Activated naive CD8-positive, alpha-beta T cell treated with anti-CD3 and anti-CD28 coated beads for 36 hours (primary cell): Measurements from ENCODE around the gene PES1. TPM values are rescaled to one million over a fixed set of nuclear protein-coding genes. Genes with fewer than 3 reads are reported as not detected.
"Not testable (repeated sequence)": the region's sequence is repeated elsewhere in the genome, so short reads cannot be mapped to it uniquely, and the experiment has no call there.

Experiments
- DNase-seq: peaks from one replicate; pipeline ENCODE4 v3.0.0; 2021
- H3K27ac Mint-ChIP-seq: one replicate; pipeline ENCODE4 v1.8.0; 2022; ENCODE audit warnings: mild to moderate bottlenecking, moderate library complexity, mixed read lengths
- H3K27me3 Mint-ChIP-seq: one replicate; pipeline ENCODE4 v1.8.0; 2022; ENCODE audit warnings: mild to moderate bottlenecking, mixed read lengths
- H3K36me3 Mint-ChIP-seq: one replicate; pipeline ENCODE4 v1.8.0; 2021; ENCODE audit warnings: mild to moderate bottlenecking, mixed read lengths
- H3K4me1 Mint-ChIP-seq: one replicate; pipeline ENCODE4 v1.8.0; 2021; ENCODE audit warnings: mixed read lengths
- H3K4me3 Mint-ChIP-seq: one replicate; pipeline ENCODE4 v1.8.0; 2022; ENCODE audit warnings: mild to moderate bottlenecking, moderate library complexity, mixed read lengths
- H3K9me3 Mint-ChIP-seq: one replicate; pipeline ENCODE4 v1.8.0; 2022; ENCODE audit warnings: mixed read lengths
- total RNA-seq, 2 experiments: library from RNA; stranded (reverse); gene quantifications; one replicate each; pipeline ENCODE4 v1.2.3, GENCODE V29; 2021

PES1 gene
- total RNA-seq, 2 experiments from 2014 or later, result 196 to 199 TPM

DNA sequence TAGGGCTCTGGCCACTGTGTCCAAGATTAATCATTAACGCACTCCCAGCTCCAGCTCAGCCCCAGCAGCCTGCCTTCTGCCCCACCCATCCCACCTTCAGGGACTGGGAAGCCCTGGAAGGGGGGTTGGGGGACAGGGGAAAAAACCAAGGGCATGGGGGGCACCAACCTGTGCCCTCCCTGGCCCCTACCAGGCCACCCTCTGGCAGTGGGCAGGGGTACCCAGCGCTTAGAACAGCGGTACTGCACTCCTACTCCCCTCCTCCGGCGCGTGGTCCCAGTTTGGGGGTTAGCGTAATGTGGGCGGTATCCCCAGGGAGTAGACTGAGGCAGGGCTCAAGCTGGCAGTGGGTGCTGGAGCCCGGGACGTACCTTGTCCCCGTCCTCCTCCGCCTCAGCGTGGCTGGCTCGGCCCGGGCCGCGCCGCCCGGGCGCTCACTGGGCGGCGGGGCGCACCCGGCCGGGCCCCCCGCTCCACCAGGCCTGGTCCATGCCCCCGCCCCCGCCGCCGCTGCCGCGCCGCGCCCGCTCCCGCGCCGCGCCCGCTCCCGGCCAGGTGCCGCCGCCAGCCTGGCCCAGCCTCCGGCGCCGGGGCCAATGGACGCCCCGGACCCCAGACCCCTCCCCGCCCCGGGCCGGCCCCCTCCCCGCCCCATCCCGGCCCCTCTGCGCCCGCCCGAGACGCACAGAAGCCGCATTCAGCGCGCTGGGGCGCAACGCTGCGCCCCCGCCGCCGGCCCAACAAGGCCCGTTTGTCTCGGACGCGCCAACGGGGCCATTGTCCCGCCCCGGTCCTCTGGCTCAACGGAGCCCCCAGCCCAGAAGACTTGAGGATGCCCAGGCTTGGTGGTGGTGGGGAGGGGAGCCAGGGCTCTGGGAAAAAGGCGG lies 17.4 kb downstream of the PES1 start, which contains the start of gene GAL3ST1:
Gene GAL3ST1 (minus strand): TSS at position 571 of the 887 bp plus-strand sequence. CDS start 17,273 bp downstream, outside the sequence.
- Mint-ChIP-seq H3K27me3 (no peaks in the 10 kb centered on the region), H3K9me3 (no peaks in the 10 kb centered on the region), H3K36me3 (peaks cover 24% of the 10 kb centered on the region), H3K4me3 (no peak within 1 kb of the TSS), H3K4me1 (peaks cover 9% of the 10 kb centered on the region), H3K27ac (no peak within 1 kb of the TSS)
- DNase-seq, result no peak

- Mint-ChIP-seq H3K27me3 (no peaks in the 10 kb centered on the region), H3K4me3 (no peak overlapping the region), H3K36me3 (peaks cover 19% of the 10 kb centered on the region), H3K4me1 (peaks cover 9% of the 10 kb centered on the region), H3K27ac (no peak overlapping the region), H3K9me3 (no peaks in the 10 kb centered on the region)
- DNase-seq, result no peak
These were observed 18.1 kb downstream of the PES1 start for GRCh38 chr22:30573594-30574094.

- no peak overlapping the region for H3K27ac Mint-ChIP-seq
- H3K27me3 Mint-ChIP-seq, result no peaks in the 10 kb centered on the region
- H3K36me3 Mint-ChIP-seq, result peaks cover 18% of the 10 kb centered on the region
- no peaks in the 10 kb centered on the region for H3K9me3 Mint-ChIP-seq
- peaks cover 9% of the 10 kb centered on the region for H3K4me1 Mint-ChIP-seq
- DNase-seq, result no peak
- H3K4me3 Mint-ChIP-seq, result no peak overlapping the region
These were observed 18.7 kb downstream of the PES1 start for GRCh38 chr22:30572840-30573593.

DNA sequence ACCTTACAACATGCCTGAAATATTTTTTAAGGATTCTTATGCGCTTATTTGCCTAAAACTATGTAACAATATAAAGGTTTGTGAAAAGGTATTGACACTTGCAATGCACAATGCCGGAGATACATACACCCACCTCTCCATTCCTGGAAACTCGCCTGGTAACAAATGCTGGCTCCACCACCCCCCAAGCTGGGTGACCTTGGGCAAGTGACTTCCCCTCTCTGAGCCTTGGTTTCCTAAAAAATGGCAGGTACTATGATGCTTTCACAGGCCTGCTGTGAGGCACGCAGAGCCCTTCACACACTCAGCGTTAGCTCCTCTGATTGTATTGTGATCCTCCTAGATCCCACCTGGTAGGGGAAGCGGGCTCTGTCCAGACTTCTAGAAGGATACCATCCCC lies 19.5 kb downstream of the PES1 start:
- no peaks in the 10 kb centered on the region for H3K27me3 Mint-ChIP-seq
- DNase-seq, result no peak
- peaks cover 18% of the 10 kb centered on the region for H3K36me3 Mint-ChIP-seq
- no peak overlapping the region for H3K27ac Mint-ChIP-seq
- no peak overlapping the region for H3K4me3 Mint-ChIP-seq
- peaks cover 6% of the 10 kb centered on the region for H3K4me1 Mint-ChIP-seq
- no peaks in the 10 kb centered on the region for H3K9me3 Mint-ChIP-seq

- H3K27ac Mint-ChIP-seq, result no peak overlapping the region
- DNase-seq, result no peak
- H3K36me3 Mint-ChIP-seq, result no peaks in the 10 kb centered on the region
- H3K27me3 Mint-ChIP-seq, result no peaks in the 10 kb centered on the region
- no peaks in the 10 kb centered on the region for H3K4me1 Mint-ChIP-seq
- no peak overlapping the region for H3K4me3 Mint-ChIP-seq
- no peaks in the 10 kb centered on the region for H3K9me3 Mint-ChIP-seq
These were observed 22.0 kb downstream of the PES1 start for GRCh38 chr22:30569674-30570202.

- DNase-seq, result no peak
- no peaks in the 10 kb centered on the region for H3K27me3 Mint-ChIP-seq
These were observed 23.4 kb downstream of the PES1 start for GRCh38 chr22:30568137-30568805.

GRCh38 chr22:30567277-30567676 lies 24.4 kb downstream of the PES1 start:
- not testable (repeated sequence) for H3K27ac Mint-ChIP-seq, DNase-seq, H3K9me3 Mint-ChIP-seq, H3K4me1 Mint-ChIP-seq, H3K36me3 Mint-ChIP-seq, H3K4me3 Mint-ChIP-seq, H3K27me3 Mint-ChIP-seq

More at GRCh38 chr22:30568137-30568805, 23.4 kb downstream of the PES1 start:
- Mint-ChIP-seq H3K36me3 (no peaks in the 10 kb centered on the region), H3K4me1 (no peaks in the 10 kb centered on the region), H3K27ac (no peak overlapping the region), H3K9me3 (no peaks in the 10 kb centered on the region), H3K4me3 (no peak overlapping the region)

- Mint-ChIP-seq H3K9me3 (no peaks in the 10 kb centered on the region), H3K36me3 (no peaks in the 10 kb centered on the region), H3K27ac (no peak overlapping the region), H3K4me3 (no peak overlapping the region), H3K27me3 (no peaks in the 10 kb centered on the region), H3K4me1 (no peaks in the 10 kb centered on the region)
- DNase-seq, result no peak
These were observed 25.6 kb downstream of the PES1 start for GRCh38 chr22:30566125-30566524.

DNA sequence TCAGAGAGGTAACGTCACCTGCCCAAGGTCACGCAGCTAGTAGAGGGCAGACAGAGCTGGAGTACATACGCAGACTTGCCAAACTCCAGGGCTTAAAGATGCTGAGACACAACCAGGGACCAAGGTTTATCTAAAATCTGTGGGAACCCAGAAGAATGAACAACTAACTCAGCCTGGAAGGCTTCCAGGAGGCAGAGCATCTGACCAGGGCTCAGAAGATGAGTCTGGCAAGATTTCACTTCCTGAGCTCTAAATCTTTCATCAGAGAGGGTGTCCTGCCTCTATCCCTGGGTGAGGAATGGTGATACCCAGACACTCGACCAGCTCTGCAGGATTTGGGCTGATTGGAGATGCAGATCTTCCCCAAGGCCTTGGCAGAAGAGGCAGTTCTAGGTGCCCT lies 26.4 kb downstream of the PES1 start:
- no peak for DNase-seq
- Mint-ChIP-seq H3K27ac (no peak overlapping the region), H3K27me3 (no peaks in the 10 kb centered on the region), H3K4me3 (no peak overlapping the region), H3K36me3 (no peaks in the 10 kb centered on the region), H3K4me1 (no peaks in the 10 kb centered on the region), H3K9me3 (no peaks in the 10 kb centered on the region)

- Mint-ChIP-seq H3K4me3 (no peak overlapping the region), H3K27ac (no peak overlapping the region), H3K36me3 (no peaks in the 10 kb centered on the region), H3K4me1 (no peaks in the 10 kb centered on the region), H3K27me3 (no peaks in the 10 kb centered on the region), H3K9me3 (no peaks in the 10 kb centered on the region)
- no peak for DNase-seq
These were observed 27.0 kb downstream of the PES1 start for GRCh38 chr22:30564761-30565119.

GRCh38 chr22:30564045-30564760 lies 27.5 kb downstream of the PES1 start:
- H3K4me3 Mint-ChIP-seq, result no peak overlapping the region

GRCh38 chr22:30562366-30562765 lies 29.3 kb downstream of the PES1 start:
- H3K4me1 Mint-ChIP-seq, result no peaks in the 10 kb centered on the region
- no peak for DNase-seq
- H3K27me3 Mint-ChIP-seq, result no peaks in the 10 kb centered on the region
- no peaks in the 10 kb centered on the region for H3K9me3 Mint-ChIP-seq
- H3K4me3 Mint-ChIP-seq, result no peak overlapping the region
- H3K27ac Mint-ChIP-seq, result no peak overlapping the region
- no peaks in the 10 kb centered on the region for H3K36me3 Mint-ChIP-seq

More at GRCh38 chr22:30564045-30564760, 27.5 kb downstream of the PES1 start:
- Mint-ChIP-seq H3K27me3 (no peaks in the 10 kb centered on the region), H3K4me1 (no peaks in the 10 kb centered on the region), H3K36me3 (no peaks in the 10 kb centered on the region), H3K9me3 (no peaks in the 10 kb centered on the region), H3K27ac (no peak overlapping the region)
- DNase-seq, result no peak

GRCh38 chr22:30561402-30562189 lies 30.1 kb downstream of the PES1 start:
- no peak overlapping the region for H3K27ac Mint-ChIP-seq
- DNase-seq, result no peak
- no peaks in the 10 kb centered on the region for H3K36me3 Mint-ChIP-seq
- H3K9me3 Mint-ChIP-seq, result no peaks in the 10 kb centered on the region
- no peaks in the 10 kb centered on the region for H3K27me3 Mint-ChIP-seq
- H3K4me3 Mint-ChIP-seq, result no peak overlapping the region
- no peaks in the 10 kb centered on the region for H3K4me1 Mint-ChIP-seq
